ENCODE data around the gene MKNK2.
"Not testable (repeated sequence)": the region's sequence is repeated elsewhere in the genome, so short reads cannot be mapped to it uniquely, and the experiment has no call there.

MKNK2 gene

GRCh38 chr19:2042485-2043250 is 8.4 kb downstream of the MKNK2 start:
- no peak for DNase-seq

GRCh38 chr19:2041683-2042484 is 9.2 kb downstream of the MKNK2 start:
- DNase-seq, result peak; percentile 100

- no peak for DNase-seq
These were observed 9.7 kb downstream of the MKNK2 start for GRCh38 chr19:2041433-2041682.

GRCh38 chr19:2040647-2041432 is 10.2 kb downstream of the MKNK2 start:
- no peak for DNase-seq

- no peak for DNase-seq
These were observed 10.9 kb downstream of the MKNK2 start for GRCh38 chr19:2039959-2040646.

GRCh38 chr19:2039089-2039958 is 11.7 kb downstream of the MKNK2 start:
- DNase-seq, result no peak

- DNase-seq, result no peak
These were observed 12.6 kb downstream of the MKNK2 start for GRCh38 chr19:2038284-2039088.

GRCh38 chr19:2037651-2038255 is 13.3 kb downstream of the MKNK2 start:
- DNase-seq, result no peak

GRCh38 chr19:2036424-2036823 is 14.6 kb downstream of the MKNK2 start:
- no peak for DNase-seq

GRCh38 chr19:2035590-2035991 is 15.5 kb downstream of the MKNK2 start:
- no peak for DNase-seq

GRCh38 chr19:2034729-2035589 is 16.1 kb downstream of the MKNK2 start:
- DNase-seq, result peak; percentile 53

GRCh38 chr19:2034253-2034652 is 16.8 kb downstream of the MKNK2 start:
- not testable (repeated sequence) for DNase-seq

GRCh38 chr19:2033825-2034159 is 17.3 kb downstream of the MKNK2 start:
- DNase-seq, result no peak

- DNase-seq, result no peak
These were observed 17.8 kb downstream of the MKNK2 start for GRCh38 chr19:2033115-2033824.

GRCh38 chr19:2032296-2032941 is 18.6 kb downstream of the MKNK2 start:
- DNase-seq, result peak; percentile 27

- DNase-seq, result no peak
These were observed 23.7 kb downstream of the MKNK2 start for GRCh38 chr19:2027361-2027760.

GRCh38 chr19:2026770-2027169 is 24.3 kb downstream of the MKNK2 start:
- DNase-seq, result no peak

GRCh38 chr19:2022289-2022688 is 28.8 kb downstream of the MKNK2 start:
- no peak for DNase-seq

All from stimulated activated CD4-positive, alpha-beta T cell treated with anti-CD3 and anti-CD28 coated beads, Interleukin-12 subunit alpha, Interleukin-12 subunit beta, amount 100 ng/mL, for 4 hours (primary cell).